Measurements from ENCODE around the gene CSF3R. TPM values are rescaled to one million over a fixed set of nuclear protein-coding genes. Genes with fewer than 3 reads are reported as not detected.

CSF3R gene
- total and polyA plus RNA-seq, 8 donors, result 1.6 to 30.9 (median 12.7) TPM; not detected in 1

GRCh38 chr1:36472656-36473055 lies 10.1 kb downstream of the CSF3R start:
- DNase-seq, result no peak
- intact Hi-C loops (cut with DNase I; ENCODE audit: low total_unique reads), result no loop called here
- H3K36me3 ChIP-seq, result peaks cover 0 to 9% (median 0%) of the 10 kb centered on the region in 4 donors
- TF ChIP-seq CTCF (IDR thresholded peaks at IDR 0.05) (no peak), POLR2AphosphoS5 (IDR thresholded peaks at IDR 0.05) (no peak), POLR2A (IDR thresholded peaks at IDR 0.05) (no peak), EP300 (IDR thresholded peaks at IDR 0.05) (no peak)
- WGBS, 5 donors, result 83 to 90% (median 86%) methylated on average over 6 of the region's 6 CpGs
- H3K4me3 ChIP-seq, result no peak overlapping the region
- no peak overlapping the region for H3K27ac ChIP-seq
- no peaks in the 10 kb centered on the region for H3K4me1 ChIP-seq
- no peaks in the 10 kb centered on the region for H3K27me3 ChIP-seq
- H3K9me3 ChIP-seq, result no peaks in the 10 kb centered on the region

DNA sequence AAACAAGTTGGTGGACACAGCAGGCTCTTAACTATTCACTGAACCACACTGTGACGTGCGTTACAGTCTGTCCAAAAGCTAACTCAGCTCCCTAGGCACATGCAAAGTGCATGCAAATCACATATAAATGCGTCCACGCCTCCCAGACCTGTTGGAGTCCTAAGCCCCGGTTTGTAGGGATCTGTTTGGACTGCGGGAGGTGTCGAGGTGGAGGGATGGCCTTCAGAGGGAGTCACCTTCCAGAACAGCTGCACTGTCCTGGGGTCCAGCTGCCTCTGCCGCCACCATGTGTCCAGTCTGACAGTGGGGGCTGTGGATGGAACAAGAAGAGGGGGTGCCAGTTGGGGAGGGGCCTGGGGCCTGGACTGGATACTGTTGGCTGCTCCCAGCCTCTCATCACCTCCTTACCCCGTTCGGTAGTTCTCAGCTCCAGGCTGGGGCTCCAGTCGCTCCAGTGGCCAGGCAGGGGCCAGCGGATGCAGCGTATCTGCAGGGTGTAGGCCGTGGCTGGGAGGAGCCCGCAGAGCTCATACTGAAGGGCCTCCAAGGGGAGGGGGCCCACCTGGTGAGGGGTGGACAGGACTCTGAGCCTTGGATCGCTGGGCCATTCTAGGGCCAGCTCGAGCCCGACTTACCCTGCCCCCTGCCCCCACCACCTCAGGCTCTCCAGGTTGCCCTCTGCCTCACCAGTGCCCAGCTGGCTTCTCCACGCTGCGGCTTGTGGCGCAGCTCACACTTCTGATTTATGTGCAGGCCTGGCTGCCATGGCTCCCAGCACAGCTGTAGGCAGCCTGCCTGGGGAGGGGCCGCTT lies 10.7 kb downstream of the CSF3R start:
- no peaks in the 10 kb centered on the region for H3K27me3 ChIP-seq
- intact Hi-C loops (cut with DNase I; ENCODE audit: low total_unique reads), result no loop called here
- H3K36me3 ChIP-seq, result peaks cover 0 to 9% (median 0%) of the 10 kb centered on the region in 4 donors
- no peak overlapping the region for H3K4me3 ChIP-seq
- H3K9me3 ChIP-seq, result no peaks in the 10 kb centered on the region
- no peaks in the 10 kb centered on the region for H3K4me1 ChIP-seq
- TF ChIP-seq POLR2A (IDR thresholded peaks at IDR 0.05), result no peak
- no peak for TF ChIP-seq POLR2AphosphoS5 (IDR thresholded peaks at IDR 0.05)
- TF ChIP-seq EP300 (IDR thresholded peaks at IDR 0.05), result no peak
- no peak for TF ChIP-seq CTCF (IDR thresholded peaks at IDR 0.05)
- 64 to 80% (median 71%) methylated on average over 15 to 22 of the region's 22 CpGs for WGBS, 5 donors
- no peak for DNase-seq
- H3K27ac ChIP-seq, result no peak overlapping the region

GRCh38 chr1:36469163-36469562 lies 13.6 kb downstream of the CSF3R start:
- no peak for TF ChIP-seq EP300 (IDR thresholded peaks at IDR 0.05)
- no peak for TF ChIP-seq CTCF (IDR thresholded peaks at IDR 0.05)
- no peak for TF ChIP-seq POLR2A (IDR thresholded peaks at IDR 0.05)
- TF ChIP-seq POLR2AphosphoS5 (IDR thresholded peaks at IDR 0.05), result no peak
- H3K9me3 ChIP-seq, result no peaks in the 10 kb centered on the region
- H3K4me3 ChIP-seq, result no peak overlapping the region
- H3K4me1 ChIP-seq, result peaks cover 0 to 8% (median 5%) of the 10 kb centered on the region in 4 donors
- no peak for DNase-seq
- H3K27ac ChIP-seq, result no peak overlapping the region
- no peaks in the 10 kb centered on the region for H3K27me3 ChIP-seq
- 79 to 91% (median 90%) methylated on average over 2 of the region's 2 CpGs for WGBS, 5 donors
- peaks cover 0 to 9% (median 0%) of the 10 kb centered on the region in 4 donors for H3K36me3 ChIP-seq
- intact Hi-C loops (cut with DNase I; ENCODE audit: low total_unique reads), result no loop called here

DNA sequence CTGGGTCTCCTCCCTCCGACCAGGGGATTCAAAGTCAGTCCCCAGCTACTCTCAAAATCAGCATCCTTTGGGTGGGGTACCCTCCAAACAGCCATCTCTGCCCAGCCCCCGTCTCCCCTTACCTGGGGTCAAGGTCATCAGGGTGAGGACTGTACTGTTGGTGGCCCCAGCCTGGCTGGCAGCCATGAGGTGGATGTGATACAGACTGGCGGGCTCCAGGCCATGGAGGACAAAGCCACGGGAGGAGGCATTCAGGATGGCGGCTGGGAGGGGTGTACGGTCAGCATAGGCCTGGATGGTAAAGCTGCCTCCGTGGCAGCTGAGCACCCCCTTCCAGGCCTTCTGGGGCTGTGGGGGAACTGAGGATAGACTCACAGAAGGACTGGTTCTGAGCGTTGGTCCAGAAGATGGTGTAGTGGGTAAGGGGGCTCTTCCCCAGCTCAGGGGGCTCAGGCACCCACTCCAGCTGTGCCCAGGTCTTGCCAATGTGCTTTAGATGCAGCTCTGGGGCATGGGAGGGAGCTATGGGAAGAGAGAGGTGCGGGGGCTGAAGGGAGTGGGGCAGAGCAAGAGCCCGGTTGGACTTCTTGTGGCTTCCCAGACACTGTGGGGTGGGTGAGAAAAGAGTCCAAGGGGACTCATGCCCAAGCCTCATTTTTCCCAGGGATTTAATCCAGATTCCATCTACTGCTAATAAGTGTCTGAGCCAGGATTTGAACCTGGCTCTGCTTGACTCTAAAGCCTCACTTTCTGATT lies 14.8 kb downstream of the CSF3R start:
- TF ChIP-seq POLR2AphosphoS5 (IDR thresholded peaks at IDR 0.05) (no peak), EP300 (IDR thresholded peaks at IDR 0.05) (no peak), CTCF (IDR thresholded peaks at IDR 0.05) (no peak)
- intact Hi-C loops (cut with DNase I; ENCODE audit: low total_unique reads), result no loop called here
- Histone ChIP-seq H3K9me3 (no peaks in the 10 kb centered on the region), H3K4me3 (no peak overlapping the region), H3K27ac (no peak overlapping the region), H3K27me3 (no peaks in the 10 kb centered on the region), H3K36me3 (peaks cover 0 to 9% (median 0%) of the 10 kb centered on the region in 4 donors), H3K4me1 (peaks cover 8 to 17% (median 14%) of the 10 kb centered on the region in 4 donors)
- no peak for DNase-seq
- WGBS, 5 donors, result 70 to 91% (median 89%) methylated on average over 2 to 10 of the region's 10 CpGs

Data from stomach (tissue), 9 donors.